Activated CD4-positive, CD25-positive, alpha-beta regulatory T cell treated with anti-CD3 and anti-CD28 coated beads, Interleukin-2, amount 50 U/mL, for 24 hours (primary cell): ENCODE data around the gene KIF26A.

Experiments used
- ATAC-seq, 2 donors: fragments of 150-1000 bp; cut with Tn5 transposase; one replicate each; pipeline ENCODE4 v1.10.0; 2021; ENCODE audit warnings: mild to moderate bottlenecking in 1 of 2, moderate library complexity in 1 of 2

KIF26A gene

DNA sequence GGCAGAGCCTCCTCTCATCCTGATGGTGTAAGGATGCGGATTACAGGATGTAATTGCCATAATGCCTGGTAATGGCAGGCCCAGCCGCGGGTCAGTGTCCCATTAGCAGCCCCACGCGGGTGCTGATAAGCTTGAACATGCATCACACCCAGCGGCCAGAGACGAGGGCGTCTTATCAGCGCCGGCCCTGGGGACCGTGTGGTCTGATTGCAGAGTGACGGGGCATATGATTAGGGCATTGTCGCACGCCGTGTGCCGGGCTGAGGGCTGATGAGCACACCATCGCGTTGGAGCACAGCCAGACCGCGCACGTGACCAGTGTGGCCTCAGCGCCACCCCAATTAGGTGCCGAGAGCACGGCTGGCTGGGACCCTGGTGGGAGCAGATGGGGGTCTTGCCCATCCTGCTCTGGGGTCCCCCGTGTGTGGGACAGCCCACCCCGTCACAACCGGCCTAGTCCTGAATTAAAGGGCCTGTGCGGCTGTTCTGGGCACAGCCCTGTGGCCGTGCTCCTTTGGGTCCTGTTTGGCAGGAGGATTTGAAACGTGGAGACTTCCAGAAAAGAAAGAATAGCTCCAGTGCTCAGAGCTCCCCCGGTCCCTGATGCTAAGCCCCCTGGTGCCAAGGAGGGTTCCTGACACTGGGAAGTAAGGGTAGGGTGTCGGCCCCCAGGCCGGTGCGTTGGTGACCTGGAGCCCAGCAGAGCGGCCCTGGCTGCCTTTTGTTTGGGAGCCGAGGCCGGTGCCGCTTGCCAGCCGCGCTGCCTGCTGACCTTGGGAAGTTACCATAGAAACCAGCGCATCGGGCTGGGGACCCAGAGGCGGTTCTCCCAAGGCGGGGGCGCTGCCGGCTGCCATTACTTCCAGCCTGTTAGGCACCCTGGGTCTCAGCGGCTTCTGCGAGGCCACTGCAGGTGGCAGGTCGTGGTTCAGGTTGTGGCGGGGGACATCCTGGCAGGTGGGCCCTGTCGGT, 20.7 kb downstream of the KIF26A start:
- ATAC-seq = no peak

DNA sequence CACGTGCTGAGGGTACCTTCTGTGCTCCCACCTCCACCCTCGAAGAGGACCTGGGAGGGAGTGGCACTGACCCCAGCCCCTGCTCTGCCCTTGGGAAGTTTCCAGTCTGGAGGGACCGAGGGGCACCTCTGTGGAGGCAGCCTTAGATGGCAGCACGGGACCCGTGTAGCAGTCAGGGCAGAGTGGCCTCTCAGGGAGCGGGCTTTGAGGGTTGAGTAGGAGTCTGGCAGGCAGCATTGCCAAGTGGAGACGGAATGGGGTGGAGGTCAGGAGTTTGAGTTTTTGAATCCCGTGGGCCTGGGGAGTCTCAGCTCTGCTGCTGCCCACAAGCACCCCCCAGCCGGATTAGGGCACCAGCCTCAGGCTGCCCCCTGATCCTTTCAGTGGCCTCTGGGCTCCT, 21.6 kb downstream of the KIF26A start:
- no peak for ATAC-seq

DNA sequence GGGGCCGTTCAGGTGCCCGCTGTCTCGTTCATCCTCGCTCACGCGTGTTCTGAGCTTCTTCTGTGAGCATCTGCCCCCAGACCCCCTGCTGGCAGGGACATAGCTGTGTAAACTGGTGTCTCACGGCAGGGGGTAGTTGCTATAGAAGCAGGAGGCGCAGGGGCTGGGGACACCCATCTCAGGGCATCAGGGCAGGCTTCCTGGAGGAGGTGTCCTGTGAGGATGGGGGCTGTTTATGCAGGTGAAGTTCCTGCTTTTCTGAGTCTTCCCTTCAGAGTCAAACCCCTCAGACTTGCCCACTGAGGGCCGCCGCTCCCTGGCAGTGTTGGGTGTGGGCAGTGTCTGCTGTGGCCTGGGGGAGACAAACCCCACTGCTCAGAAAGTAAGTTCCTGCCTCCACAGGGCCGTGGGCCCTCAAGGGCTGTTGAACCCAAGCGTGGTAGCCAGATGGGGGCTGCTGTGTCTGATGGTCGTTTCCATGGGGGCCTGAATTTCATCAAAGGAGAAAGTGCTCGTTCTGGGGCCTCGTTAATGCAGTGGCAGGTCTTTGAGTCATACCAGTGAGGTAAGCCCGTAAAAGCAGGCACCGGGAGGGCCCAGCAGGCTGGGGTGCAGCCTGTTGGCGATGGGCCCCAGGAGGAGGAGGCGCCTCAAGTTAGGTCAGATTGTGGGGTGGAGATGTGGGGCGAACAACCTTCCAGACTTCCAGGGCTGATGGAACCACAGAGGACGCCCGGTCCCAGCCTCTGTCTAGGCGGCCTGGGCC, 23.4 kb downstream of the KIF26A start:
- no peak for ATAC-seq

DNA sequence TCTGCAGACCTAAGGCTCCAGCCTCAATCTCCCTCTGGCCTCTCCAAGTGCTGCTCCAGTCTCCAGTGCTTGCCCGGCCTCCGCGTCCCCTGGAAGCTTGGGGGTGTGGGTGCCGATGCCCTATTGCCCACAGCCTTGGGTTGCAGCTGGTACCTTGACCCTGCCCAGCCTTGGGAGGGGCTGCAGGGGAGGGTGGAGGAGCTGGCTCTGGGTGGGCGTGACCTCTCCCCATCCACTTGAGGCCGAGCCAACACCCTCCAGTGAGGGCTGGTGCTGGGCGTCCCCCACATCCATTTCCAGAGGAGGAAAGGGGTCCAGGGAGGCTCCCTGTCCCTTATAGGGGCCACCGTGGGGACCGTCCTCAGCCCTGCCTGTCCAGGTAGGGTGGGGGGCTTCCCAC, 24.1 kb downstream of the KIF26A start:
- no peak for ATAC-seq

DNA sequence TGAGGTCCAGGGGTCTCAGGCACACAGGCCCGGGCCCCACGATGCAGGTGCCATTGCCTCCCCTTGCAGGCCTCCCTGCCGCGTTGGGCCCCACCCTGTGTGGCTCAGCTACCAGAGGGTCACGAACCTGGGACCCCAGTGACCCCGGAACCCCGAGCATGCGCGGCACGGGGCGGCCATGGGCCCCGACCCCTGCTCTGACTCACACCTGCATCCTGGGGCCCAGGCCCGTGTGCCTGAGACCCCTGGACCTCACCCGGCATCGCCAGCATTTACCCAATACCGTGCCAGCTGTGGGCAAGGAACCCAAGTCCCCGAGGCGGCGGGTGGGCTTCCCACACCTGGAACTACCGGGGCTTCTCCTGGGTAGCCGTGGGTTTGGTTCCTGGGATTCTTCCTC, 25.2 kb downstream of the KIF26A start:
- no peak for ATAC-seq

DNA sequence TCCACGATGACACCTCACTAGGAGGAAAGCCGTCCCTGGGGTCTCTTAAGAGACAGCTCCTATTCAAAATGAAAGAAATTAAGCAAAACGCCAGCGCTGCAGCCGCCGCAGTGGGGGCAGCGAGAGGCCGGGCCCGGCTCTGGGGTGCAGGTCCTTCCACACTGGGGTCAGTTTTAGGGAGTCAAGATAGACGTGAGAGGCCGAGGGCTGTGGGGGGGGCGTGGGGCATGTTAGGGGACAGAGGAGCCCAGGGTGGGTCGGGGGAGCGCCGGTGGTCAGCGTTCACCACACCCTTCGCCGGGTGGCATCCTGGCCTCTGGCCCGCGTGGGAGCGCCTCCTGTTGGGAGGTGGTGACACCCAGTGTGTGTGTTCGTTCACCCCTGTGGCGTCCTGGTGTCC, 25.7 kb downstream of the KIF26A start:
- ATAC-seq = no peak

DNA sequence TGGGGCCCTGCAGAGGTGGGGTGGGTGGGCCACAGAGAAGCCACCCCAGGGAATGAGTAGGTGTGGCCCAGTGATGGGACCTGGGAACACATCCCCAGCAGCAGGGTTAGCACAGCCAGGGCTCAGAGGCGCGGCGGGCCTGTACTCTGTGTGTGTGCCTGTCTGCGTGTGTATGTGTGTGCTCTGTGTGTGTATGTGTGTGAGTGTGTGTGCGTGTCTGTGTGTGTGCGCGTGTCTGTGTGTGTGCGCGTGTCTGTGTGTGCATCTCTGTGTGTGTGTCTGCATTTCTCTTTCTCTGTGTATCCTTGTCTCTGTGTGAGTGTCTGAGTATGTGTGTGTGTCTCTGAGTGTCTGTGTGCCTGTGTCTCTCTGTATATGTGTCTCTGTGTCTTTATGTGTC, 26.1 kb downstream of the KIF26A start:
- no peak for ATAC-seq

DNA sequence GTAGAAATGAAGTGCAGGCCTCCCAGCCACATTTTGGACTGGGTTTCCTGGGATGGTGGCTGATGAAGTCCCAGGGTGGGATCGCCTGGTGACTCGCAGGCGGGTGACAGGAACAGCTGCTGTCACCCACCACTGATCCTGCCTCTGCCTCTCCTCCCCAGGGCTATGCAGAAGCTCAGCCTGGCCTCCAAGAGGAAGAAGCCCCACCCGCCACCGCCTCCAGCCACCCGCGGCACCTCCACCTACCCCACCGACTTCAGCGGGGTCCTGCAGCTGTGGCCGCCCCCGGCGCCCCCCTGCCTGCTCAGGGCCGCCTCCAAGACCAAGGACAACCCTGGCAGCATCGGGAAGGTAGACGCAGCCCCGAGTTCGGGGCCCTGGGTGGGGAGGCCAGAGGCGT, 28.3 kb downstream of the KIF26A start:
- ATAC-seq = no peak

DNA sequence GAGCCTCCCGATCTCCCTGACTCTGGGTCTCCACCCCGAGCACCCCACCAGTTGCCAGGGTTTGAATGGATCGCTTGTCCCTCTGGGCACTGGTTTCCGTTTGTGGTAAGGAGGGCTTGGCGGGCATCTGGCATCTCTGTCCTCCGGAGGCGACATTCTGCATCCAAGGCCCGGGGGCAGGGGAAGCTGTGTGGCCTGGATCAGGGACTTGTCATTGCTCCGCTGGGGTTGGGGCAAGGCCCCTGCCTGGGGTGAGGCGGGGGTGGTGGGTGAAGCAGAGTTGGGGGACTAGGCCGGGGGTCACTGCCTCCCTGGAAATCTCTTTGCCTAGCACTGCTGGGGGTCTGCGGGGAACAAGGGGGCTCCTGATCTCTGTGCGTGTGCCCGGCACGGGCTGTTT, 30.2 kb downstream of the KIF26A start:
- no peak for ATAC-seq

DNA sequence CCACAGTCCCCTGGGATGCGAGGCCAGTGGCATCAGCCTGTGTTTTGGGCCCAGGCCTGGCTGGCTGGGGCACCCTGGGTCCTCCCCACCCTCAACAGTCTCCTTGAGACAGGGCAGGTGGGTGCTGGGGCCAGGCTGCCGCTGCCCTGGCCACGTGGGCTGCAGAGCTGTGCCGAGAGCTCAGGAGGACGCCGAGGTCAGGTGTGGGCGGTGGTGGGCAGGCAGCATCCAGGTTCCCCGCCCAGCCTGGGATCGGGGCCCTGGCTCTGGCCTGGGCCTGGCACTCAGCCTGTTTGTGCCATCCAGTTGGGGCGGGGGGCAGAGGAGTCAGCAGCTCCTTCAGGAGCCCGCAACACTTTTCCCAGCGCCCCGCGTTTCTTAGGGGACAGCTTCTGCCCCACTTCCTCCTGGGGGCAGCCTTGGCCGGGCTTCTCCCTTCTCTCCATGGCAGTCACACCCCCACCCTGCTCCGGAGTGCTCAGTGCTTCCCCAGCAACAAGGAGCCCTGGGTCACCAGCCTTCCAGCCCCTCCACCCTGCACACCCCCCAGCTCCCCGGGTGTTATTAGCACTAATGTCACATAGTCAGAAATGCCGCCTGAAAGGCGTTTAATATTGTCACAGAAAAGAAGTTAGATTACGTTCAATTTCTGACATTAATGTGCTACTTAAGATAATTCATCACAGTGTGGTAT, 30.8 kb downstream of the KIF26A start:
- ATAC-seq = no peak

DNA sequence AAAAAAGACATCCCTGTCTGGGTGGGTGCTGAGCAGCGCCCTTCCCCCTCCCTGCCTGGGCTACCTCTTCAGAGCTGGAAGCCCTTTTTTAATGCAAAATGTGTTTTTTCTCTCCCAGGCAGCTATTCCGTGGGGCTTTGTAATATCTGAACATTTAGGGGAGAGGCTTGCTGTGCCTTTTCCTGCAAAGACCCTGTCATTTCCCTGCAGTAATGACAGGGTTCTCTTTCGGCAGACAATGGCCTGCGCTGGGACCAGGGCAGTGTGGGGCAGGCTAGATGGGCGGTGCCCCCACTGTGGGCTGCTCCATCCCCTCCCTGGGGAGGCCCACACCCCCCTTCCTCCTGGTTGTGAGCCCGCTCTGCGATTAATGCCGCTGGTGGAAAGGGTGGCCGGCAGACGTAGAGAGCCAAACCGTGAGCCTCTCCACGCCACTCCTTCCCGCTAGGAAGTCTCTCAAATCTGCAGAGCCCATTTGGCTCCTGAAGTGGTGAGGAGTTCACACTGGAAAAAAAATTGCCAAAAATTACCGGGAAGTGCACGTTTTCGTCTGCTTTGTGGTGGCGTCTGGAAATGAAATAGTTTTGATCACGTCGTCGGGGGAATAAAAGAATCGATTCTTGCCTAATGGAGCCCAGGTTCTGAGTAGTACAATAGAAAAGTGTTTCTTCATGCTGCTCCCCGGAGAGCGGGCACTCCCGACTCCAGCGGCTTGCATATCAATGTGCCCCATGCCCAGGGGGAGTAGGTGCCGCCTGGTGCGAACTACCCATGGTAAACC, 31.5 kb downstream of the KIF26A start:
- ATAC-seq = no peak

DNA sequence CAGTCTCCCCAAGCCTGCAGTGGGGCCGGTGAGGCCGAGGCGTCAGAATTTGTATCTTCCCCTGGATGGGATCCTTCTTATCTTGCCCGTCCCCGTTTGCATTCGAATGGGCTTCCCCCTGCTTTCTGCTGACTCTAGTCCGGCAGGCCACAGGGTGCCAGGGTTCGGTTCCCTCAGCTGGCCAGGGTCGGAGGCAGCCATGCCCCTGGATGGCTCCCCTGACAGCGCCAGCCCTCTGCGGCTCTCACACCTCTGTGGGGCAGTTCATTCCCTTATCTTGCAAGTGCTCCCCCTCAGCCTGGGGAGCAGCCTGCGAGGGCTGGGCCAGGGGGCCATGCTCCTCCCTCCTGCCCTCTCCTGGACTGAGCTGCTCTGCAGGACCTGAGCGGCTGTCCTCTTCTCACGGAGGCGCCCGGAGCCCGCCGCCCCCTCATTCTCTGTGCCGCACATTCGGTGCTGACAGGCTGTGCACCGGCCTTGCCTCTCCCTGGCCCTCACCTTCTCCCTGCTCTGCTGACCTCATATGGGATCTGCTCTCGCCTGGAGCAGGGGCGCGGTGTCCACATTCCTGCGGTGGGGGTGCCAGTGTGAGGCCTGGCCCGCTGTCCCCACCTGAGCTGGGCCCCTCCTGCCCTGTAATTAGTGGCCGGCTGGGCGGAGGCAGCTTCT, 32.8 kb downstream of the KIF26A start:
- no peak for ATAC-seq

DNA sequence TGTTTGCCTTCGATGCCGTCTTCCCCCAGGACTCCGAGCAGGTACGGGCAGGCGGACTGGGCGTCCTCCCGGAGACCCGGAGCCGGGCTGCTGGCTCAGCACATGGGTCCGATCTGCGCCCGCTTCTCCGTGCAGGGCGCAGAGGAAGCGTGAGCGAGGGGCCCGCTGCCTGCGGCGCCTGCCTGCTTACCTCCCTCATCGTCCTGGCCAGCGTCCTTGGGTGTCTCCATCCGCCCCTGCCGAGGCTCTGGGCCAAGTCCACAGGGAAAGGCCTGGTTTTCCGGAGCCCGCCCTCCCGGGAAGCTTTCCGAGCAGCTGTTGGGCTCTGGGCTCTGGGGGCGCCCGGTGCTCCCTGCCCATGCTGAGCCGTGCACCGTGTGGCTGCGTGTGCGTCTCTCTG, 33.5 kb downstream of the KIF26A start:
- no peak for ATAC-seq

DNA sequence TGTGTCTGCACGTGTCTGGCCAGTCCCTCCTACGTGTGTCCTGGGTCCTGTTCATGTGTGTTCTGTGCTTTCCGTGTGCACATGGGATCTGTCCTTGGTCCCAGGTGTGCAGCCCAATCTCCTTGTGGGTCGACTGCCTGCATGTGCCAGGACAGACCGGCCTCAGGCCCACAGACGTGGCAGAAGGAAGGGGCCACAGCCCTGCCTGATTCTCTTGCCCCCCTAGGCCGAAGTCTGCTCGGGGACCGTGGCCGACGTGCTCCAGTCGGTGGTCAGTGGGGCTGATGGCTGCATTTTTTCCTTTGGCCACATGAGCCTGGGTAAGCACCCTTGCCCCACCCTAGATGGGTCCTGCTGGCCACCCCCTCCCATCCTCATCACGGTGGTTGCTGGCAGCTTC, 34.0 kb downstream of the KIF26A start:
- ATAC-seq = no peak

DNA sequence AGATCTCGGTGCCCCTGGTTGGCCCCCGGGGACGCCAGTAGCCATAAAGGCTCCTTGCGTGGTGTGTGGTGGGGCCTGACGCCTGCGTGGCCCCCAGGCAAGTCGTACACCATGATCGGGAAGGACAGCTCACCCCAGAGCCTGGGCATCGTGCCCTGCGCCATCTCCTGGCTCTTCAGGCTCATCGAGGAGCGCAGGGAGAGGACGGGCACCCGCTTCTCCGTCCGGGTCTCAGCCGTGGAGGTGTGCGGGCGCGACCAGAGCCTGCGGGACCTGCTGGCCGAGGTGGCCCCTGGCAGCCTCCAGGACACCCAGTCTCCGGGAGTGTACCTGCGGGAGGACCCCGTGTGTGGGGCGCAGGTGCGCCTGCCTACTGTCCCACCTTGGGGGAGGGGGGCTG, 34.5 kb downstream of the KIF26A start:
- ATAC-seq = no peak

DNA sequence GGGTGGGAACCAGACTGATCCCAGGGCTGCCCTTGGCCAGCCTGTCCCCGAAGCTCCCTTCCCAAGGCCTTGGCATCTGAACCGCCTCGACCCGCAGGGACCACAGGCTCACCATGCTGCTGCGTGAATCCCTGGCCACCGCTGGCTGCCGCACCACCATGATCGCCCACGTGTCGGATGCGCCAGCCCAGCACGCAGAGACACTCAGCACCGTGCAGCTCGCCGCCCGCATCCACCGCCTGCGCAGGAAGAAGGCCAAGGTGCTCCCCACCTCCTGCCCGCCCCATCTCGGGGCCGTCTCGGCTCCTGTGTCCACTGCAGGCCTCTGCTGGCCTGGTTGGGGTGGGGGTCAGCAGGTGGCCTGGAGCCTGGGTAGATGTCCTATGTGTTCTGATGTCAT, 35.7 kb downstream of the KIF26A start:
- ATAC-seq = no peak

DNA sequence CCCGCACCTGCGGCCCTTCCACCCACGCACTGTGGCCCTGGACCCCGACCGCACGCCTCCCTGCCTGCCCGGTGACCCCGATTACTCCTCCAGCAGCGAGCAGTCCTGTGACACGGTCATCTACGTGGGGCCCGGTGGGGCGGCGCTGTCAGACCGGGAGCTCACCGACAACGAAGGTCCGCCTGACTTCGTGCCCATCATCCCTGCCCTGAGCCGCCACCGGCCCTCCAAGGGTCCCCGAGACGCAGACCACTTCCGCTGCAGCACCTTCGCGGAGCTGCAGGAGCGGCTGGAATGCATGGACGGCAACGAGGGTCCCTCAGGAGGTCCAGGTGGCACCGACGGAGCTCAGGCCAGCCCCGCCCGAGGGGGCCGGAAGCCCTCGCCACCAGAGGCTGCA, 36.7 kb downstream of the KIF26A start:
- ATAC-seq = no peak

DNA sequence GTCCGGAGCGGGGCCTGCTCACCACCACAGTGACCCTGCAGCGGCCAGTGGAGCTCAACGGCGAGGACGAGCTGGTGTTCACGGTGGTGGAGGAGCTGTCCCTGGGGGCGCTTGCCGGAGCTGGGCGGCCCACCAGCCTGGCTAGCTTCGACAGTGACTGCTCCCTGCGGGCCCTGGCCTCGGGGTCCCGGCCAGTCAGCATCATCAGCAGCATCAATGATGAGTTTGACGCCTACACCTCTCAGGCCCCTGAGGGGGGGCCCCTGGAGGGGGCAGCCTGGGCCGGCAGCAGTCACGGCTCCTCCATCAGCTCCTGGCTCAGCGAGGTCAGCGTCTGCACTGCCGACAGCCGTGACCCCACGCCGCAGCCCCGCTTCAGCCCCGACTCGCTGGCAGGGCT, 37.4 kb downstream of the KIF26A start:
- ATAC-seq = no peak

DNA sequence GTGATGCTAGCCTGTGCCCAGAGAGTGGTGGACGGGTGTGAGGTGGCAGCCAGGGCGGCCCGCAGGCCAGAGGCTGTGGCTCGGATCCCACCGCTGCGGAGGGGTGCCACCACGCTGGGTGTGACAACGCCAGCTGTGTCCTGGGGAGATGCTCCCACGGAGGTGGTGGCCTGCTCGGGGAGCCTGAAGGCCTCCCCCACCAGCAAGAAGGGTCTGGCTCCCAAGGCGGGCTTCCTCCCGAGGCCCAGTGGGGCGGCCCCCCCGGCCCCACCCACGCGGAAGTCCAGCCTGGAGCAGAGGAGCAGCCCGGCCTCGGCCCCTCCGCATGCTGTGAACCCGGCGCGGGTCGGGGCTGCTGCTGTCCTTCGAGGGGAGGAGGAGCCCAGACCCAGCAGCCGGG, 38.2 kb downstream of the KIF26A start:
- no peak for ATAC-seq

DNA sequence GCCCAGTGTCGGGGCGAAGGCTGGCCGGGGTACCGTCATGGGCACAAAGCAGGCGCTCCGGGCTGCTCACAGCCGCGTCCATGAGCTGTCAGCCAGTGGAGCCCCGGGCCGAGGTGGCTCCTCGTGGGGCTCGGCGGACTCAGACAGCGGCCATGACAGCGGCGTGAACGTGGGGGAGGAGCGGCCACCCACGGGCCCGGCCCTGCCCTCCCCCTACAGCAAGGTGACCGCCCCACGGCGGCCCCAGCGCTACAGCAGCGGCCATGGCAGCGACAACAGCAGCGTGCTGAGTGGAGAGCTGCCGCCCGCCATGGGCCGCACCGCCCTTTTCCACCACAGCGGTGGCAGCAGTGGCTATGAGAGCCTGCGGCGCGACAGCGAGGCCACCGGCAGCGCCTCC, 39.0 kb downstream of the KIF26A start:
- no peak for ATAC-seq

DNA sequence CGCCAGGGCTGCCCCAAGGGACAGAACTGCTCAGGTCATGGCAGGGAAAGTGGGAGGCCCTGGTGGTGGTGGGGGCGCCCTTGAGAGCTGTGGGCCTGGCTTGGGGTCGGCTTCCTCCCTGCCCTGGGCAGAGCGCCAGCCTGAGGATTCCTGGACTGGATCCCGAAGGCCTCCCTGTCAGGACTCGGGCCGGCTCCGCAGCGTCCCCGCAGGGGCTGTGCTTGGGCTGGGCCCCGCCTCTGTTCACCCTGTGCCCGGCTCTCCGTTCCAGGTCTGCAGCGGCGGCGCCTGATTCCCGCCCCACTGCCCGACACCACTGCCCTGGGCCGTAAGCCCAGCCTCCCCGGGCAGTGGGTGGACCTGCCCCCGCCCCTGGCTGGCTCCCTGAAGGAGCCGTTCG, 39.9 kb downstream of the KIF26A start:
- no peak for ATAC-seq

DNA sequence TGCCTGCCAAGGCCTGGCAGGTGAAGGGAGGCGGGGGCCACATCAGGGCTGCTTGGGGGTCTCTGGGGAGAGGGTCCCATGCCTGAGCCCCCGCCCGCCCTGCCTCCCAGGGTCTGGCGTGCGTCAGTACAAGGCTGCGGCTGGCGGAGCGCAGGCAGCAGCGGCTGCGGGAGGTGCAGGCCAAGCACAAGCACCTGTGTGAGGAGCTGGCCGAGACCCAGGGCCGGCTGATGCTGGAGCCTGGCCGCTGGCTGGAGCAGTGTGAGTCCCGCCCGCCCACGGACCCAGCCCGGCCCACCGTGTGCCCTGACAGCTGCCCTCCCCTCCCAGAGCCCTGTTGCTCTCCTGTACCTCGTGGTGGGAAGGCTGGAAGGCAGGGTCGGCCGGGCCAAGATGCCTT, 40.7 kb downstream of the KIF26A start:
- ATAC-seq = no peak
